Kidney (tissue), 14 donors: ENCODE results near the gene KCTD7. TPM values are rescaled to one million over a fixed set of nuclear protein-coding genes. Genes with fewer than 3 reads are reported as not detected.
"Not testable (repeated sequence)": the region's sequence is repeated elsewhere in the genome, so short reads cannot be mapped to it uniquely, and the experiment has no call there.

Experiments
- DNase-seq, 5 donors: peaks; one replicate each; pipeline ENCODE4 v3.0.0-alpha.2; 2013 to 2020
- FAIRE-seq: peaks from 2 replicates; lab custom pipeline; 2012; peaks lifted over from hg19 to GRCh38; lab: Jason Lieb, UNC
- H3K27ac ChIP-seq, 2 donors: one replicate each; pipeline ENCODE4 v1.7.0; 2013; ENCODE audit warnings: low read depth in 2 of 2, low read length in 2 of 2, inconsistent platforms in 1 of 2
- H3K27me3 ChIP-seq: one replicate; pipeline ENCODE4 v1.7.1; 2013; ENCODE audit warnings: low read length, inconsistent platforms; ENCODE audit not compliant: control insufficient read depth, insufficient read depth
- H3K36me3 ChIP-seq, 3 donors: one replicate each; pipeline versions ENCODE4 v1.7.0 to v1.7.1; 2013; ENCODE audit warnings: low read length in 3 of 3, control low read depth in 1 of 3, inconsistent platforms in 1 of 3; ENCODE audit not compliant: insufficient read depth in 3 of 3, control insufficient read depth in 2 of 3
- H3K4me1 ChIP-seq, 3 donors: one replicate each; pipeline versions ENCODE4 v1.7.0 to v1.7.1; 2013; ENCODE audit warnings: low read length in 3 of 3, inconsistent platforms in 1 of 3, low read depth in 1 of 3; ENCODE audit not compliant: control insufficient read depth in 2 of 3, insufficient read depth in 2 of 3
- H3K4me3 ChIP-seq, 3 donors: one replicate each; pipeline versions ENCODE4 v1.7.0 to v1.8.1; 2013; ENCODE audit warnings: low read length in 3 of 3, control low read depth in 1 of 3, inconsistent platforms in 1 of 3
- H3K9ac ChIP-seq, 3 donors: one replicate each; pipeline versions ENCODE4 v1.7.0 to v1.7.1; 2013; ENCODE audit warnings: low read length in 3 of 3, control low read depth in 1 of 3, inconsistent platforms in 1 of 3
- H3K9me3 ChIP-seq, 3 donors: one replicate each; pipeline versions ENCODE4 v1.7.0 to v1.7.1; 2013; ENCODE audit warnings: low read length in 3 of 3, control low read depth in 1 of 3, inconsistent platforms in 1 of 3; ENCODE audit not compliant: control insufficient read depth in 2 of 3, insufficient read depth in 1 of 3
- CTCF ChIP-seq: IDR thresholded peaks from 3 replicates; pipeline ENCODE4 v1.5.1; 2012; ENCODE audit warnings: mild to moderate bottlenecking, moderate library complexity, borderline replicate concordance; ENCODE audit not compliant: insufficient read depth; ENCODE audit errors: extremely low read depth
- intact Hi-C: fragments of 100-400 bp; cut with DNase I; formaldehyde crosslinking; loops from one replicate; pipeline ENCODE4 v1.11.1; 2022
- polyA plus RNA-seq: library from polyadenylated mRNA; stranded (reverse); fragments of 350-450 nt; fragmentation: Illumina TruSeq; extraction: RNeasy Lipid Tissue Mini Kit (QIAGEN cat#74804); gene quantifications from one replicate; pipeline ENCODE4 v1.2.3, GENCODE V29; 2014; ENCODE audit warnings: low read depth, low replicate concordance; ENCODE audit not compliant: insufficient read depth
- total RNA-seq: library from RNA; stranded (reverse); fragmentation: NEBNext Ultra II Directional; extraction: Animal tissue kit (Norgen Biotek cat#: 25700); gene quantifications from one replicate; pipeline ENCODE4 v1.2.1, GENCODE V29; 2021
- donor health status: control.
- donor health status: control.
- donor health status: control.
- donor health status: control.
- donor health status: control.
- donor health status: DM: yes; HTN: yes; CAD: no.
- donor health status: Normal renal cell carcinoma (clear cell type).

KCTD7 gene
- total and polyA plus RNA-seq, 2 donors from 2014 or later = 7.2 to 12.4 TPM

GRCh38 chr7:66668677-66669076 lies 40.0 kb downstream of the KCTD7 start:
- H3K36me3 ChIP-seq = no peaks in the 10 kb centered on the region
- no peak overlapping the region for H3K9ac ChIP-seq
- intact Hi-C loops = no loop called here
- no peaks in the 10 kb centered on the region for H3K27me3 ChIP-seq
- no peak overlapping the region for H3K4me3 ChIP-seq
- H3K4me1 ChIP-seq = no peaks in the 10 kb centered on the region
- DNase-seq (peak in 2 of 5 donors; percentile 15 to 17), FAIRE-seq (no peak)
- no peaks in the 10 kb centered on the region for H3K9me3 ChIP-seq
- H3K27ac ChIP-seq = no peak overlapping the region
- no peak for TF ChIP-seq CTCF

- H3K27ac ChIP-seq = no peak overlapping the region
- TF ChIP-seq CTCF = no peak
- no peaks in the 10 kb centered on the region for H3K4me1 ChIP-seq
Observed at GRCh38 chr7:66669088-66669487, 40.4 kb downstream of the KCTD7 start.

GRCh38 chr7:66669496-66669895 lies 40.8 kb downstream of the KCTD7 start:
- Histone ChIP-seq H3K9me3 (no peaks in the 10 kb centered on the region), H3K27me3 (no peaks in the 10 kb centered on the region), H3K9ac (no peak overlapping the region), H3K4me3 (no peak overlapping the region), H3K27ac (no peak overlapping the region), H3K36me3 (no peaks in the 10 kb centered on the region), H3K4me1 (no peaks in the 10 kb centered on the region)
- intact Hi-C loops = no loop called here
- TF ChIP-seq CTCF = no peak
- peak in 2 of 5 donors; percentile 5 to 17 for DNase-seq
- FAIRE-seq = no peak

More at GRCh38 chr7:66669088-66669487, 40.4 kb downstream of the KCTD7 start:
- intact Hi-C loops = no loop called here
- no peaks in the 10 kb centered on the region for H3K36me3 ChIP-seq
- FAIRE-seq (no peak), DNase-seq (peak in 2 of 5 donors; percentile 15 to 40)
- no peaks in the 10 kb centered on the region for H3K9me3 ChIP-seq
- H3K4me3 ChIP-seq = no peak overlapping the region
- no peaks in the 10 kb centered on the region for H3K27me3 ChIP-seq
- H3K9ac ChIP-seq = no peak overlapping the region

- Histone ChIP-seq H3K36me3 (no peaks in the 10 kb centered on the region), H3K9me3 (no peaks in the 10 kb centered on the region), H3K4me1 (no peaks in the 10 kb centered on the region), H3K4me3 (no peak overlapping the region), H3K27me3 (no peaks in the 10 kb centered on the region), H3K9ac (no peak overlapping the region), H3K27ac (no peak overlapping the region)
- no peak for TF ChIP-seq CTCF
- intact Hi-C loops = no loop called here
- FAIRE-seq = no peak
- peak in 1 of 5 donors; percentile 2 for DNase-seq
Observed at GRCh38 chr7:66671034-66671433, 42.4 kb downstream of the KCTD7 start.

GRCh38 chr7:66671486-66671885 lies 42.8 kb downstream of the KCTD7 start:
- intact Hi-C loops, H3K9me3 ChIP-seq, DNase-seq, H3K4me3 ChIP-seq, H3K36me3 ChIP-seq, H3K9ac ChIP-seq, FAIRE-seq, H3K27ac ChIP-seq, H3K4me1 ChIP-seq, H3K27me3 ChIP-seq: not testable (repeated sequence)
